GM19193 (cell line): ENCODE data around the gene IGF2BP3.

Experiments used
- POLR2A ChIP-seq: IDR thresholded peaks from 4 replicates; pipeline ENCODE4 v1.6.1; 2011; ENCODE audit not compliant: insufficient read depth, insufficient read length; ENCODE audit errors: extremely low read depth

The IGF2BP3 gene

DNA sequence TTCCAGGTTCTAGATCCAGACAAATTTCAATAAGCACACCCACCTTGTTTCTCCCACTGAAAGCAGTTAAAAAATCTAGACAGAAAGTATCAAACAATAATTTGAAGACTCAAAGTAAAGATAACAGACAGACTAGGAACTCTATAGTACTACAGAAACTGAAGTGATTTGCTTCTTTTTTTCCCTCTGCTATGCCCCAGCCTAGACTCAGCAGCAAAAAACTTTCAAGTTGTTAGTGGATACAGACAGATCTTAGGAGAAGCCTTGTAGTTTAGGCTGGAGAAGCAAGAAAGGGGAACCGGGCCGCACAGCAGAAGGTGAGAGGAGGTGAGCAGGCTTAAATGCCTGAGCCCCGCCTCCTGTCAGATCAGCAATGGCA lies 65.1 kb downstream of the IGF2BP3 start:
- no peak for TF ChIP-seq POLR2A

DNA sequence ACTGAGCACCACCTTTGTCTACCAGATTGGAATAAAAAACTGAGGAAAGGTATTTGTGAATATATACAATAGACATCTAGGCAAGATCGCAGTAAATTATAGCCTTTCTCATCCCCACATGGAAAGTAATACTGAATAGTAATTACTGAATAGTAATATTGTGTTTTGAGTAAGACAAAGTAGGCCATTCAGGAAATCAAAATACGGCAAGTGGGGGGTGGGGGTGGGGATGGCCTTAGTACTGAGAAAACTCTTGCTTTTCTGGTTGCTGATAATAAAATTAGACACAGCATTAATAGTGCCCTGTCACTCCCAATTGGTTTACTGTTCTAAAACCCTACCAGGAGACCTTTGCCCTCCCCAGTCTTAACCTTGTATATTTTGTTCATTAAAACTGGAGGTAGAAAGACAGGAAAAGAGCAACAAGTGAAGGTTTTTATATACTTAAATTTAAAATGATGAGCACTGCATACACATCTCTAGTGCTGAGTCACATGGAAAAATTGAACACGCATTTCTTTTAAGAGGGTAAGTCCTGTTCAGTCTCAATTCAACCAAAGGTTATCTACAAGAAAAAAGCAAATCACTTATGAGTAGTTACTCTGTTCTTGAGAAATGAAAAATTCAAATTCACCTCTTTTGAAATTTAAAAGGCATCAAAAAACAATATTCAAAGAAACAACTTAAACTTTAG lies 65.6 kb downstream of the IGF2BP3 start:
- TF ChIP-seq POLR2A, result no peak

DNA sequence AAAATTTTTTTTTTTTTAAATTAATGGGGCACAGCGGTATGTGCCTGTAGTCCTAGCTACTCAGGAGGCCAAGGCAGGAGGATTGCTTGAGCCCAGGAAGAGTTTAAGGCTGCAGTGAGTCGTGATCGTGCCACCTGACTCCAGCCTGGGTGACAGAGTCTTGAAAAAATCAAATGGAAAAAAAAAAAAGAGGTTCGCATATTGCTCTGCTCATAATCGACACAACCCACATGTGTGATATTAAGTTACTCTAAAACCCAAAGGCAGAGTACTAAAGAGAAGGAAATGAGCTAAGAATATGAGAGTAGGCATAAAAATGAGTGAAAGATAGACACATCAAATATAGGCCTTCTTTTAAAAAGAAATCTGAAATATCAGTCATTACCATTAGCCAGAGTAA lies 66.3 kb downstream of the IGF2BP3 start:
- TF ChIP-seq POLR2A, result no peak

DNA sequence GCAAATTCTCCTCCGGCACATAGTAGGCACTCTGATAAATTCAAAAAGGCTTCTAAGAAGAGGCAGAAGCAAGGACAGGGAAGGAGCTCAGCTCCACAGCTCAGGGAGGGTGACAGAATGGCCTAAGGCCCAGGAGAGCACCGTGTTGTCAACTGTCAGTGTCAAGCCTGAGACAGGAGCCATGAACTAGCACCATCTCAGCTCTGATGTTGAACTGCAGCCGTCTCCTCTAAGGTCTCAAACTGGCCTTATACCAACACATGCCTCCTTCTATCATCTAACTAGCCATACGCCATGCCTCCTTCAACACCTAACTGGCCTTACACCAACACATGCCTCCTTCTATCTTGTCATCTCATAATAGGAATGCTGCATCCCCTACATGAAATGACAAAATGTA lies 73.0 kb downstream of the IGF2BP3 start:
- no peak for TF ChIP-seq POLR2A

DNA sequence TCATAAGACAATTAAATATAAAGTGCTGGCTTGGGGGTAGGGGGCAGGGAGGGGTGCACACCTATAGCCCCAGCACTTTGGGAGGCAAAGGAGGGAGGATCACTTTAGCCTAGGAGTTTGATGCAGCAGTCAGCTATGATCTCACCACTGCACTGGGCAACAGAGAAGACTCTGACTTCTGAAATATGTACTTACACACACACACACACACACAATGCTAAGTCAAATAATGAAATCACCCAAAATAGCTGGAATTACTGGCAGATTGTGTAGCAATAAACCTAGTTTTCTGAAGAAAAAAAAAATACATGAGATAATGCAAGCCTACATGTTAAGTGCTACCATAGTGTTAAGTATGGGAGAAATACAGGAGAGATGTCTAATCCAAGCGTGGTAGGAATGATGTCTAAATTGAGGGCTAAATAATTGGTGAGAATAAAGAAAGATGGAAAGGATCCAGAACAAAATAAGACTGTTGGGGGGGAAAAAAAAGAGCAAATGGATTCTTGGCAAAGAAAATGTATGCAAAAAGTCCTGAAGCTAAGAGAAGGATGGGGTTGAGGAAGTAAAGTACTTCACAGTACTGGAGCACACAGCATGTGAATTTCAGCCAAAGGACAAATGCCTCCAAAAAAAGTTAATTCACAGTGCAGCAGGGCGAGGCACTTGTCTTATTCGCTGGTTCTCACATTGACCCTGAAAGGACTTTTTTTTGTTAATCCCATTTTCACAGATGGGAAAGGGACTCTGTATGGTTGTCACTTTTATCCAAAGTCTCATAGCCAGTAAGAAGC lies 73.9 kb downstream of the IGF2BP3 start:
- no peak for TF ChIP-seq POLR2A

GRCh38 chr7:23394488-23395171 lies 75.7 kb downstream of the IGF2BP3 start:
- no peak for TF ChIP-seq POLR2A

DNA sequence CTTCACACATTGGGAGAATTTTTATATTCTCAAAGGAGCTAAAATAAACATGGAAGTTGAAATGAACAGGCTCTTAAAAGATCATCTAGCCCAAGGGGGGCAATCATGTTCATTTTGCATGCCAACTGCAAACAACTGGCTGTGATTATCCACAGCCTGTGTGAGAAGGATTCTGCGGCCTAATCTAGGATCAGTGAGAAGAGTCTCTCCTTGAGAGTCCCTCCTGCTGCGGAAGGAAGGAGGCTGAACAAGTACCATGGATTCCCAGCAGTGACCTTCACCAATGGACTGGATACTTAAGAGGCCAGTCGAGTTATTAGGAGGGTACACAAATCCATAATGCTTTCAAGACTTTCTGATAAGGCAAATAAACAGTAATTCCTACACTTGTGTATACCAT lies 76.7 kb downstream of the IGF2BP3 start:
- TF ChIP-seq POLR2A, result no peak

DNA sequence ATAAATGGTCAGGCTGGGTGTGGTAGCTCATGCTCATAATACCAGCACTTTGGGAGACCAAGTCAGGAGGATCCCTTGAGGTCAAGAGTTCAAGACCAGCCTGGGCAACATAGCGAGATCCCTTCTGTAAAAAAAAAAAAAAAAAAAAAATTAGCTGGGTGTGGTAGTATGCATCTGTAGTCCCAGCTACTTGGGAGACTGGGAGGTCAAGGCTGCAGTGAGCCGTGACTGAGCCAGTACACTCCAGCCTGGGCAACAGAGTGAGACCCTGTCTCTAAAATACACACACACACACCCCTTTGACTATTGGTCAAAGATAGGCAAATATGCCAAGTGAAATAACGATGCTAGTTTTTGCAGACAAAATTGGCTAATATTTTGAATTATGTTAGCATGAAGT lies 80.6 kb downstream of the IGF2BP3 start:
- TF ChIP-seq POLR2A, result no peak

- no peak for TF ChIP-seq POLR2A
Observed at GRCh38 chr7:23387583-23387982, 82.7 kb downstream of the IGF2BP3 start.

DNA sequence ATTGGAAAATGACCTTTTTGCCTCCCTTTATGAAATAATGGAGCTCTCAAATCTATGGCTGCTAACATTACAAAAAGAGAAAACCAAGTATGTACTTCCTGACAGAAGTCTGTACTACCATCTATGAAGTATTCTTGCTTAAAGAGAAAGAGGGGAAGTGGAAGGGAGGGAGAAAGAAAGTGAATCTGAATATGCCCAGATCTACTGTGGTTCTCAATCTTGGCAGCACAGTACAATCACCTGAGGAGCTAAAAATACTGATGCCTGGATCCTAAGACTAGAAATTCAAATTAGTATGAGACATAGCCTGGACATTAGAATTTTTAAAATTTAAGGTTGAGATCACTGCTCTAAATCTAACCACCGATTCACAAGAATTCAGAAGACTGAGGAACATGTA lies 85.2 kb downstream of the IGF2BP3 start:
- TF ChIP-seq POLR2A, result no peak

DNA sequence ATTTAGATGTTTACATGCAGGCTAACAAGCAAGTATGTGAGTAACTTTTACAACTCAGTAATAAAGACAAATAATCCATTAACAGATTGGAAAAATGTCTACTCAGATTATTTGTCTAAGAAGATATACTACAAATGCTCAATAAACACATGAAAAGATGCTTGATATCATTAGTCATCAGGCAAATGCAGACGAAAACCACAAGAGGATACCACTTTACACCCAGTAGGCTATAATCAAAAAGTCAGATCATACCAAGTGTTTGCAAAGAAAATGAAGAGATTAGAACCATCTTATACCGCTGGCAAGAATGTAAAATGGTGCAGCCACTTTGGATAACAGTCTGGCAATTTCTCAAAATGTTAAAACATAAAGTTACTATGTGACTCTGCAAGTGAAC lies 87.1 kb downstream of the IGF2BP3 start:
- no peak for TF ChIP-seq POLR2A

- no peak for TF ChIP-seq POLR2A
Observed at GRCh38 chr7:23380961-23381360, 89.3 kb downstream of the IGF2BP3 start.

- TF ChIP-seq POLR2A, result no peak
Observed at GRCh38 chr7:23380556-23380955, 89.7 kb downstream of the IGF2BP3 start.

DNA sequence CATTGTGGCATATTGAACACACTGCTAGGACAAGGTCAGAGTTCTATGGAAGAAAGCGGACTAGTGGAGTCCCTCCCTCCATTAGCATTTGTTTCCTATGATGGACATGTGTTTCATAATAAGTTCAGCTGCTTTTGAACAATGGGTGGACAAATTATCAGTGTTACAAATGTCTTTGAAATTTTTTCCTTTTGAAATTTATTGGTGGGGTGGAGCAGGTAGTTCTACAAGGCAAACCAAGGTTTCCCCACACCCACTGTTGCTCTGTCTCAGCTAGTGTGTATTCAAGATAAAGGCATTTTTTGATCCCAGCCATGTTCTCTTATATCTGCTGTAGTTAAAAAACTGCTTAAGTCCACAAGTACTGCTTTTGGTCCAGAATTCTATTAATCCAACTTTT lies 91.3 kb downstream of the IGF2BP3 start:
- no peak for TF ChIP-seq POLR2A

GRCh38 chr7:23377134-23377533 lies 93.2 kb downstream of the IGF2BP3 start:
- no peak for TF ChIP-seq POLR2A
